Body of pancreas (tissue), 4 donors: Measurements from ENCODE around the gene TBC1D12.
"Not testable (repeated sequence)": the region's sequence is repeated elsewhere in the genome, so short reads cannot be mapped to it uniquely, and the experiment has no call there.

Source experiments
- POLR2A ChIP-seq, 3 donors: fragments of 450-650 bp; IDR thresholded peaks; one replicate each; pipeline ENCODE4 v1.6.1; 2016; ENCODE audit warnings: antibody characterized with exemption in 3 of 3, mild to moderate bottlenecking in 2 of 3
- TF ChIP-seq, protein P1 (sequence below), 7 experiments: fragments of 450-650 bp in 4 of 7; fragments of 200-600 bp in 3 of 7; sonication (generic) in 3 of 7; IDR thresholded peaks; one replicate each; pipeline ENCODE4 v1.5.1; 2016 to 2019; ENCODE audit warnings: antibody characterized with exemption in 7 of 7

DNA sequence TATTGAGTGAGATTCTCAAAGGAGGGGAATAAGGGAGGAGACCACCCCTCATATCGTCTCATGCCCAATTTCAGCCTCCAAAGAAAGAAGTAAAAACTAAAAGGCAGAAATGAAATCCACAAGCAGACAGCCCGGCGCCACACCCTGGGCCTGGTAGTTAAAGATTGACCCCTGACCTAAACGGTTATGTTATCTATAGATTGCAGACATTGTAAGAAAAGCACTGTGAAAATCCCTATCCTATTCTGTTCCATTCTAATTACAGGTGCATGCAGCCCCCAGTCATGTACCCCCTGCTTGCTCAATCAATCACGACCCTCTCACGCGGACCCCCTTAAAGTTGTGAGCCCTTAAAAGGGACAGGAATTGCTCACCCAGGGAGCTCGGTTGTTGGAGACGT, 10.2 kb upstream of the TBC1D12 start:
- TF ChIP-seq, protein P1, sequence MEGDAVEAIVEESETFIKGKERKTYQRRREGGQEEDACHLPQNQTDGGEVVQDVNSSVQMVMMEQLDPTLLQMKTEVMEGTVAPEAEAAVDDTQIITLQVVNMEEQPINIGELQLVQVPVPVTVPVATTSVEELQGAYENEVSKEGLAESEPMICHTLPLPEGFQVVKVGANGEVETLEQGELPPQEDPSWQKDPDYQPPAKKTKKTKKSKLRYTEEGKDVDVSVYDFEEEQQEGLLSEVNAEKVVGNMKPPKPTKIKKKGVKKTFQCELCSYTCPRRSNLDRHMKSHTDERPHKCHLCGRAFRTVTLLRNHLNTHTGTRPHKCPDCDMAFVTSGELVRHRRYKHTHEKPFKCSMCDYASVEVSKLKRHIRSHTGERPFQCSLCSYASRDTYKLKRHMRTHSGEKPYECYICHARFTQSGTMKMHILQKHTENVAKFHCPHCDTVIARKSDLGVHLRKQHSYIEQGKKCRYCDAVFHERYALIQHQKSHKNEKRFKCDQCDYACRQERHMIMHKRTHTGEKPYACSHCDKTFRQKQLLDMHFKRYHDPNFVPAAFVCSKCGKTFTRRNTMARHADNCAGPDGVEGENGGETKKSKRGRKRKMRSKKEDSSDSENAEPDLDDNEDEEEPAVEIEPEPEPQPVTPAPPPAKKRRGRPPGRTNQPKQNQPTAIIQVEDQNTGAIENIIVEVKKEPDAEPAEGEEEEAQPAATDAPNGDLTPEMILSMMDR (IDR thresholded peaks at IDR 0.05), result not testable (repeated sequence)
- TF ChIP-seq POLR2A (IDR thresholded peaks at IDR 0.05), result not testable (repeated sequence)
